Activated CD4-positive, alpha-beta T cell treated with anti-CD3 and anti-CD28 coated beads, Interleukin-2, Interleukin-6, amounts not matched to agents 100 ng/mL and 50 ng/mL, durations not matched to agents 16 hours and 8 hours (primary cell): ENCODE measurements around the gene OR52W1.
"Not testable (repeated sequence)": the region's sequence is repeated elsewhere in the genome, so short reads cannot be mapped to it uniquely, and the experiment has no call there.

Experiments
- DNase-seq: peaks from one replicate; pipeline ENCODE4 v3.0.0-alpha.2; 2020

The OR52W1 gene

GRCh38 chr11:6217722-6218121 lies 18.7 kb downstream of the OR52W1 start:
- DNase-seq = no peak

- no peak for DNase-seq
Observed at GRCh38 chr11:6219359-6219758, 20.3 kb downstream of the OR52W1 start.

GRCh38 chr11:6223854-6224253 lies 24.8 kb downstream of the OR52W1 start:
- DNase-seq = no peak

GRCh38 chr11:6224421-6224820 lies 25.4 kb downstream of the OR52W1 start:
- no peak for DNase-seq

GRCh38 chr11:6225024-6225423 lies 26.0 kb downstream of the OR52W1 start:
- no peak for DNase-seq

- no peak for DNase-seq
Observed at GRCh38 chr11:6225896-6226295, 26.9 kb downstream of the OR52W1 start.

- DNase-seq = no peak
Observed at GRCh38 chr11:6228520-6228919, 29.5 kb downstream of the OR52W1 start.

- DNase-seq = peak; percentile 11
Observed at GRCh38 chr11:6229911-6230310, 30.9 kb downstream of the OR52W1 start.

- no peak for DNase-seq
Observed at GRCh38 chr11:6232899-6233298, 33.9 kb downstream of the OR52W1 start.

- DNase-seq = no peak
Observed at GRCh38 chr11:6233984-6234386, 35.0 kb downstream of the OR52W1 start.

GRCh38 chr11:6234387-6235107 lies 35.5 kb downstream of the OR52W1 start, which contains the start of gene FHIP1B:
Gene FHIP1B (minus strand): TSS chr11:6234636. CDS start chr11:6224516, 10,120 bp downstream.
- DNase-seq = peak; percentile 100

- no peak for DNase-seq
Observed at GRCh38 chr11:6237266-6237665, 38.2 kb downstream of the OR52W1 start.

- DNase-seq = no peak
Observed at GRCh38 chr11:6237761-6238302, 38.8 kb downstream of the OR52W1 start.

GRCh38 chr11:6238902-6239301 lies 39.9 kb downstream of the OR52W1 start, which contains the start of gene CNGA4:
Gene CNGA4 (plus strand): TSS chr11:6239089. CDS start chr11:6239207, 118 bp downstream.
- DNase-seq = no peak

- no peak for DNase-seq
Observed at GRCh38 chr11:6240139-6240538, 41.1 kb downstream of the OR52W1 start.

- DNase-seq = no peak
Observed at GRCh38 chr11:6240781-6241180, 41.8 kb downstream of the OR52W1 start.

GRCh38 chr11:6241316-6241715 lies 42.3 kb downstream of the OR52W1 start:
- no peak for DNase-seq

- no peak for DNase-seq
Observed at GRCh38 chr11:6245536-6245935, 46.5 kb downstream of the OR52W1 start.

GRCh38 chr11:6248248-6248647 lies 49.2 kb downstream of the OR52W1 start:
- DNase-seq = no peak

GRCh38 chr11:6248897-6249296 lies 49.9 kb downstream of the OR52W1 start:
- DNase-seq = not testable (repeated sequence)
